ENCODE measurements around the gene TMEM132C.
"Not testable (repeated sequence)": the region's sequence is repeated elsewhere in the genome, so short reads cannot be mapped to it uniquely, and the experiment has no call there.

The TMEM132C gene

DNA sequence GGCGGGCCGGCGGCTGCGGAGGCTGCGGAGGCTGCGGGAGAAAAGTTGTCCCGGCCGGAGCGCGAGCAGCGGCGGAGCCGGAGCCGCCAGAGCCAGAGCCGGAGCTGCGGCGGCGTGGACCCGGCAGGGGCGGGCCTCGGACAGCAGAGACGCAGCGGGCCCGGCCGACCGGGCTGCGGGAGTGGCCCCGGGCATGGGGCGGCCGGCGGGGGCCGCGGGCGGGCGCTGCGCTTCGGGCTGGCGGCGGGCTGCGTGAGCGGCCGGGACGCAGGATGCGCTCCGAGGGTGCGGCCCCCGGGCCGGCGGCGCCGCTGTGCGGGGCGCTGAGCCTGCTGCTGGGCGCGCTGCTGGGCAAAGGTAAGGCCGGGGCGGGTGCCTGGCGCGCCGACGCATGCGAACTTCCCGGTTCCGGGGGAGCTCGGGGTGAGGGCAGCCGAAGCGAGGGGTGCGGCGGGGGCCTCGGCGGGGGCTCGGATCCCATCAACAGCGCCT, at the start of gene TMEM132C:
Gene TMEM132C, plus strand, starts transcription at position 40 of the 492 bp plus-strand sequence. Its CDS starts 233 bp downstream, at position 273.
- DNase-seq (ENCODE audit: low read depth in 2 of 2): no peak

DNA sequence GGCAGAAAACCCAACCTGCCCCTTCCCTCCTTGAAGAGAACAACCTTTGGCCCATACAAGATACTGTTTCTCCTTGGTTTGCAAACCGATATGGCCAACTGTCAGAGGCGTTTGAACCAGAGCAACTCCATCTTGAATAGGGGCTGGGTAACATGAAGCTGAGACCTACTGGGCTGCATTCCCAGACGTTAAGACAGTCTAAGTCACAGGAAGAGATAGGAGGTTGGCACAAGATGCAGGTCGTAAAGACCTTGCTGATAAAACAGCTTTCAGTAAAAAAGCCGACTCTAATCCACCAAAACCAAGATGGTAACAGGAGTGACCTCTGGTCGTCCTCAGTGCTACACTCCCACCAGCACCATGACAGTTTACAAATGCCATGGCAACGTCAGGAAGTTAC, 42.7 kb upstream of the TMEM132C start:
- no peak for DNase-seq (ENCODE audit: low read depth in 2 of 2)

- DNase-seq (ENCODE audit: low read depth in 2 of 2): no peak
Observed at GRCh38 chr12:128228581-128228980, 38.4 kb upstream of the TMEM132C start.

GRCh38 chr12:128235635-128236417, 31.1 kb upstream of the TMEM132C start:
- DNase-seq (ENCODE audit: low read depth in 2 of 2): no peak

- DNase-seq (ENCODE audit: low read depth in 2 of 2): no peak
Observed at GRCh38 chr12:128236525-128236924, 30.4 kb upstream of the TMEM132C start.

- DNase-seq (ENCODE audit: low read depth in 2 of 2): no peak
Observed at GRCh38 chr12:128240745-128241144, 26.2 kb upstream of the TMEM132C start.

- no peak for DNase-seq (ENCODE audit: low read depth in 2 of 2)
Observed at GRCh38 chr12:128245121-128245520, 21.8 kb upstream of the TMEM132C start.

DNA sequence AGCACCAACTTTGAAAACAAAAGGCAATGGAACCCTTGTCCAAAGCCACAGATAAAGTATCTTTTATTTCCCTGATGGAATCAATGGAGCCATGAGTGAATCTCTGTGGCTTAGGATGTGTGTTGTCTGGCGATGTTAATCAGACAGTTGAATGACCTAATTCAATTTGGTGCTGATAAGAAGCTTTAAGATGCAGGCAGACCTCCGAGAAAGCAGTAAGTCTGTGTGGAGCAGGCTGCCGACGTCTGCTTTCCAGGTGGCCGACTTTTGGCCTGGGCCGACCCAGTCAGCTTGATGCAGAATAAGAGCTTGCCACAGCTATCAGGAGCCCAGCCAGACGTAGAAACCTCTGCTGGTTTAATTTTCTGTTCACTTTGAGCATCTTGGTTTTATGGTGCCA, 21.1 kb upstream of the TMEM132C start:
- no peak for DNase-seq (ENCODE audit: low read depth in 2 of 2)

DNA sequence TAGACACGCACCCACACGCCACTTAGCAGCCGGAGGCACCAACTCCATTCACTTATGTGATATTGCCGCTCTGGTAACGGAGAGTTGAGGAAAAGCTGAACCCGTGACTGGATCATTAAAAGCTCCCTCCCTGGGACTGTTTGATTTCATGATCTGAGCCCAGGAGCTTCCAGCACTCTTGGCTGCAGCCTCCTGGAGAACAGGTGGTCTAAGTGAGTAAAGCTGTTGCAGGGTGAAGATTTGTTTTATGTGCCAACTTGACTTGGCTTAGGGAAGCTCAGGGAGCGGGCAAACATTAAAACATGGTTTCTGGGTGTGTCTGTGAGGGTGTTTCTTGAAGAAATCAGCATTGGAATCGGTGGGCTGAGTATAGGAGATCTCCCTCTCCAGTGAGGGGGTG, 16.9 kb upstream of the TMEM132C start:
- no peak for DNase-seq (ENCODE audit: low read depth in 2 of 2)

DNA sequence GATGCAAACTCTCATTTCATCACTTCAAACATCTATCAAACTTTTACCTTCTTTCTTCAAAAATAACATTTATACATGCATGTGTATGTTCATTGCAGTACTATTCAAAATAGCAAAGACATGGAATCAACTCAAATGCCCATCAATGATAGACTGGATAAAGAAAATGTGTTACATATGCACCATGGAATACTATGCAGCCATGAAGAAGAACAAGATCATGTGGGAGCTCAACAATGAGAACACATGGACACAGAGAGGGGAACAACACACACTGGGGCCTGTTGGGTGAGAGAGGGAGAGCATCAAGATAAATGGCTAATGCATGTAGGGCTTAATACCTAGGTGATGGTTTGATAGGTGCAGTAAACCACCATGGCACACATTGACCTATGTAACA, 13.1 kb upstream of the TMEM132C start:
- not testable (repeated sequence) for DNase-seq (ENCODE audit: low read depth in 2 of 2)

DNA sequence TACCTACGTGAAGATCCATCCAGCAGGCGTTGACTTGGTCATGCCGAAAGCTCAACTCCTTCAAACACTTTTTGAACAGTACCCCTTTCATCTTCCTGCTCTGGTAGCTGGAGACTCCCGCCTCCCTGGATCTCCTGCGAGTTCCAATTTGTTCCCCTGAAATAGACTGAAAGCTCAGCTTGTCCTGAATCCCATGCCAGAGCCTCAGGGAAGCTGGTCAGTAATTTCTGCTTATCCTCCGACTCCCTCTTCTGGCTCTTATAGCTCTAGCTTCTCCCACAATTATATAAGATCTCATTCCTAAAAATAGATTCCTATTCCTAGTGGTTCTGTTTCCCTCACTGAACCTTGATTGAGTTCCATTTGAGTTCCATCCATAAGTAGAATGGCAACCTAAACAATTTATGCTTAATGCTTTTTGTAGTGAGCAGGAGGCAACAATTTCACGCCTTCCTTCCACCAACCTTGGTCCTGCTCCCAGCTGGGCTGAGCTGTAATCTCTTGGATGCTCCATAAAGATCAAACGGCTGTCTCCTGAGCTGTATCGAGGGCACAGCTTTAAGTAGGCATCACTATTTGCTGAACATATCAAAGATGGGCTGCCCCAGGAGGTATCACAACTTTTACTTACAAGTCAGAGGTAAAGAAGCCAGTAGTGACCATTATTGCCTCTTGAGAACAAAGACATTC, 8.0 kb upstream of the TMEM132C start:
- no peak for DNase-seq (ENCODE audit: low read depth in 2 of 2)

GRCh38 chr12:128259556-128260070, 7.4 kb upstream of the TMEM132C start:
- DNase-seq (ENCODE audit: low read depth in 2 of 2): no peak

GRCh38 chr12:128261757-128262156, 5.2 kb upstream of the TMEM132C start:
- no peak for DNase-seq (ENCODE audit: low read depth in 2 of 2)

GRCh38 chr12:128265566-128265965, 1.4 kb upstream of the TMEM132C start:
- DNase-seq (ENCODE audit: low read depth in 2 of 2): no peak

- no peak for DNase-seq (ENCODE audit: low read depth in 2 of 2)
Observed at GRCh38 chr12:128266086-128266485, 884 bp upstream of the TMEM132C start.

DNA sequence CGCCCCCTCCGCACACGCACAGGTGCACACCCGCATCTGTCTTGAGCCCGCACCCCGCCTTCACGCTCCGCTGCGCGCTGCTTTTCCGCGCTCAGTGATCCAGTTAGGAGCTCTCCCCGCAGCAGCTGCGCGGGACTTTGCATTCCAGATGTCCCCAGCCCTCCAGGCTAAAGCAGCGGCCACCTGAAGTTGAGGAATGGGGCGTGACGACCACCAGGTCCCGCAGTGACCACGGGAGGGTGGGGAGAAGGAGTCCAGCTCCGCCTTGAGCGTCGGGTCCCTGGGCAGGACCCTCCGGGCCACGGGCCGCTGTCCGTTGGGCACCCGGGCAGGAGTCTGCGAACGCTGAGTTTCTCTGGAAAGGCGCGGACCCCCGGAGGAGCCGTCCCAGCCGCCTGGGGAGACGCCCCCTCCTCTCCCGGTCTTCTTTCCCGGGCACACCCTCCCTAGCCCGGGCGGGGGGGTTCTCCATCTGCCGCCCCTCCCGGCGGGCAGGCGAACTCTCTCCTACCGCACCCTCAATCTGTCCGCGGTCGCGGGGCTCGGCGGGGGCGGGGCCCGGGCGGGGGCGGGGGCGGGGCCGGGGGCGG, 334 bp upstream of the TMEM132C start:
- no peak for DNase-seq (ENCODE audit: low read depth in 2 of 2)

- DNase-seq (ENCODE audit: low read depth in 2 of 2): no peak
Observed at GRCh38 chr12:128267651-128268378, 845 bp downstream of the TMEM132C start.

- DNase-seq (ENCODE audit: low read depth in 2 of 2): no peak
Observed at GRCh38 chr12:128268379-128268995, 1.5 kb downstream of the TMEM132C start.

GRCh38 chr12:128269181-128269591, 2.2 kb downstream of the TMEM132C start:
- DNase-seq (ENCODE audit: low read depth in 2 of 2): no peak

GRCh38 chr12:128276471-128276870, 9.5 kb downstream of the TMEM132C start:
- no peak for DNase-seq (ENCODE audit: low read depth in 2 of 2)

- no peak for DNase-seq (ENCODE audit: low read depth in 2 of 2)
Observed at GRCh38 chr12:128286970-128287369, 20.0 kb downstream of the TMEM132C start.
